NCI-H187 treated with DMSO at 0.1 percent for 48 hours (cell line): ENCODE measurements around the gene TSSK3.
"Not testable (repeated sequence)": the region's sequence is repeated elsewhere in the genome, so short reads cannot be mapped to it uniquely, and the experiment has no call there.

Experiments
- DNase-seq: peaks from one replicate; lab custom pipeline; 2025; lab: John Stamatoyannopoulos, UW

TSSK3 gene

GRCh38 chr1:32363713-32364112 lies 1.4 kb downstream of the TSSK3 start:
- no peak for DNase-seq

DNA sequence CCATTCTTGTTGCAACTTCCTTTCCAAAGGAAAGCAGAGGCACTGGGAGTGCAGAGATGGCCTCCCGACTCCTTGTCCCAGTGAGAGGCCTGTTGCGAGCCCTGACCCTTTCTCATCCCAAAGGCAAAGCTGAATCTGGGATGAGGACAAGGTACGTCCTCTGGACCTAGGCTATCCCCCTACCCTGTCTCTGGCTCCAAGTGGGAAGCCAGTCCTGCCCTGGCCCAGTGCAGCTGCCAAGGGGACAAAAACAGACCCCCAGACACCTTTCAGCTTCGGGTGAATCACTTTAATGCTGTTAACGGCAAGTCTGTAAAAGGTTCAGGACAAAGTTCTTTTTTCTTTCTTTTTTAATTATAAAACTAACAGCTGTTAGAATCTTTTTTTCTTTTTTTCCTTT lies 2.5 kb downstream of the TSSK3 start:
- no peak for DNase-seq

DNA sequence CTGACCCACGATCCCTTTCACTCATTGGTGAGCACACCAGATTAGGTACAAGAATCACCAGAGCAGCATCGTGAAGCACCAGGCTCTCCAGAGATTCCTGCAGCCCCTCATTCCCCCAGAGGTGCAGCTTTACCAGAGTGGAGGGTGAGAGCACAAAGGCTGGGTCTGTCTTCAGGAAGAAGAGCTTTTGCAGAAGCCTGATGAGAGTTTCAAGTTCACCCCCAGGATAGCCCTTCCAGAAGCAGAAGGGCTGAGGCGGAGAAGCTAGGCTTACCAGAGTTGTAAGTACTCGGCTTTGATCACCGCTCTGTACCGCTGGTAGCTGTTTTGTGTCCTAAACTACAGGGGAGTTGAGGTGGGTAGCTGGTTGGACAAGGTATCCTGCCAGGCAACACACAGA lies 3.1 kb downstream of the TSSK3 start:
- no peak for DNase-seq

GRCh38 chr1:32367912-32368635 lies 5.7 kb downstream of the TSSK3 start:
- DNase-seq = no peak

DNA sequence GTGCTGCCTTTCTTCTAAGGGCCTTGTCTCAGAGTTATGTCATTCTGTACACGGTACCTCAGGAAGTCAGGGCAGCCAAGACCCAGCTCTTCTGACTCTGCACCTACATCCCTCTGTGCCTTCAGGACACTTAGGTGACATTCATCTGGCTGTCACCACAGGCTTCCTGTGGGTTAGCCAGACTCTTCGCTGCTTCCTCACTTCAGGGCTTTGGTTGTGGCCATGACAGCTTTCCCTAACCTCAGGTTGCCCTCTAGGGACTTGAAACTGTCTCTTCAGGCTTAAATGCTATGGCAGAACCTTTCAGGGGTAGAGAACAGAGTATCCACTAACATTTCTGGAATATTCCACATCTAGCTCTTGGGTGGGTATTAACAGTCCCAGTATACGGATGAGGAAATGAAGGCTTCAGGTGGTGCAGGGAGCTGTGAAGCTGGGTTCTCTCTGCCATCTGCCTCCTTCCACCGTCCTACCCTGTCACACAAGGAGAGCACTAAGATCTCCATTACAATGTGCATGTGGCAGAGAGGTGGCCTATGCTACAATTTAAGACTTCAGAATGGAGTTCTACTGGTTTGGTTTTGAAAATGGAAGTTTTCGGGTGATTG lies 9.9 kb downstream of the TSSK3 start:
- no peak for DNase-seq

DNA sequence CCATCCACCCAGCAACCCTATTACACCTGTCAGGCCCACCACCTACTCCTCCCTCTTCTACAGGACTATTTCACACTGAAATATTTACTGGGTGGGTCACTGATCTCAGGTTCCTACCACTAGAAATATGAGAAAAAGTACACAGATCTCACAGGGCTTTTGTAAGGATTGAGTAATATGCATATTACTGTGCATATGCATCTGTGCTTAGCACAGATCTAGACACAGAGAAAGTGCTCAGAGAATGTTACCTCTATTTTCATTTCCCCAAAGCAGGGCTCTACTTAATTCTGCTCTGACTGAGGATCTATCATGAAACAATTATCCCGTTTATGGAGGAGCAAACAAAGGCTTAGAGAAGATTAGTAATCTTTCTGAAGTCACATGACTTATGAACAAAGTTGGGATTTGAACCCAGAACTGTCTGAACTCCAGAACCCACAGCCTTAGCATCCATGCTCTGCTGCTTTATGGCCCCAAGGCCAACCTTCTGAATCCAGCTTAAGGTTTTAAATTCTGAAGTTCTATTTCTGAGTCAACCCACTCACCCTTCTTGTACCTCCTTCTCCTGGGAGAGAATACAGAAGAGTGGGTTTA lies 11.8 kb downstream of the TSSK3 start:
- DNase-seq = no peak

DNA sequence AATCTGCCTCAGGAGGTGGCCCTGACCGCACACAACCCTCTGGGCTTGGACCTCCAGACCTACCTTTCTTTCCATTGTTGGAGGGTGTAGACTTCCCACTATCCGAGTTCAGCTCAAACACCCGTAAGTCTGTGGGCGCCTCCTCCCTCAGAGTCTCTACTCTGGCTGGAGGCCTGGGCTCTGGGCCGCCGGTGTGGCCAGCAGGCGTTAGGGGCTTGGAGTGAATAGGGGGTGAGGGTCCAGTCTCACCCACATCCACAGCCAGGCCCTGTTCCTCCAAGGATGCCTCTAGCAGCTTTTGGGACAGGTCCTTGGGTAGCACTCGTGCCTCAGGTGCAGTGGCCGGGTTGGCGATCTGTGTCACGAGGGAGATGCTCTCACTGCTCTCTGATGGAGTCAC lies 13.9 kb downstream of the TSSK3 start:
- DNase-seq = no peak

GRCh38 chr1:32377541-32378220 lies 15.3 kb downstream of the TSSK3 start:
- DNase-seq = no peak

GRCh38 chr1:32380057-32380456 lies 17.7 kb downstream of the TSSK3 start:
- DNase-seq = no peak

DNA sequence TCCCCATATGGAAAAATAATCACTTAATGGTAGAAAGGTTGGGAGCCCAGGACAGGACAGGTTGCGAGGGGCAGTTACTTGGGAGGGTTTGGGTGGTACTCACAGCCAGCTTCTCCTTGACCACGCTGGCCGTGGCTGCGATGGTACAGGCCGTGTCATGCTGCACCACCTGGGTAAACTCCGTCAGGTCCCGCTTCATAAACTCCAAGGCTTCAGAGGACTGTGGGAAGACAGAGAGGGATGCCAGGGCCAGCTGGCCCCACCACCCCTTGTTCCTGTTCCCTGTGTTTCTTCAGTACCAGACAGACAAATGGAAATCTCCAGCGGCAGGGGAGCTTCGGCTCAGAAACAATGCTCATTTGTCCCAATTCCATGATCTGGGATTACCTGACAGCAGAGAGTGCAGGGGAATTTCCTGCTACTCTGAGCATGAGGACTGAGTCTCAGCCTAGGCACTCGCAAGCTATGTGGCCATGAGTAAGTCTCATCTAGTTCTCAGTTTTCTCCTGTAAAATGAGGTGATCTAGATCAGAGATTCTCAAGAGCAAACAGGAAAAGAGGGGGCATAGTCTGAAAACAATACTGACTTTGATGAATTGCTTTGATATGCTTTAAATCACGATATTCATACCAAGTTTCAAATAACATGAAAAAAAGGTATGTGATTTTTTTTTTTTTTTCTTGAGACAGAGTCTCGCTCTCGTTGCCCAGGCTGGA lies 24.5 kb downstream of the TSSK3 start:
- no peak for DNase-seq

GRCh38 chr1:32388641-32389040 lies 26.3 kb downstream of the TSSK3 start:
- DNase-seq = no peak

GRCh38 chr1:32390904-32391870 lies 28.8 kb downstream of the TSSK3 start:
- no peak for DNase-seq

- DNase-seq = no peak
These were observed 30.0 kb downstream of the TSSK3 start for GRCh38 chr1:32392325-32392724.

DNA sequence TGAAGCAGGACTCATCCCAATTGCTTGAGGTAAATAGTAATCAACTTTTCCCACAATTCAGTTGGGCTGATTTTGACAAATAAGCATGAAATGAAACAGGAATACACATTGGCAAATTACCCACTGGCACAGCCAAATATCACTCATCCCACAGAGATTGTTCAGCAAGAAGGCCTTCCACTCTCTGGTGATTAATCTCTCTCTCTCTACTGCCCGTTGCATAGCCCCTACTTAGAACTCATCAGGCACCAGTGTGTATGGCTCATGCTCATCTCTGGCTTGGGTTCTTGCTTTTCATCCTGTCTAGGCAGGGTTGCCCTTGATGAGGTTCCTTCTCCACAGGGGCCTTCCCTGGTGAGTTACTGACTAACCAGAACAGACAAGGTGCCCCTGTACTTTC lies 30.8 kb downstream of the TSSK3 start:
- no peak for DNase-seq

DNA sequence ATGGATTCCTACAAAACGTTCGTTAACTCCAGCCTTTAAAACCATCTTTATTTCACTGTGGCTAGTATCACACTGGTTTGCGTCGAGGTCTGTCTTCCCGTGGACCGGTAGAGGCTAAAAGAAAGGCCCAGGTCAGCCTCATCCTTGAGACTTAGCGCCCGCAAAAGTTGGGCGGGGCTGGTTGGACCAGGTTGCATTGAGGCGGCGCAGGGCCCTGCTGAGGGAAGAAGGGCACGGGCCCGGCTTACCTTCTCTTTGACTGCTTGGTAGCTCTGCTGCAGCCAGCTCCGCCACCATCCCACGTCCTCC lies 31.4 kb downstream of the TSSK3 start:
- no peak for DNase-seq

DNA sequence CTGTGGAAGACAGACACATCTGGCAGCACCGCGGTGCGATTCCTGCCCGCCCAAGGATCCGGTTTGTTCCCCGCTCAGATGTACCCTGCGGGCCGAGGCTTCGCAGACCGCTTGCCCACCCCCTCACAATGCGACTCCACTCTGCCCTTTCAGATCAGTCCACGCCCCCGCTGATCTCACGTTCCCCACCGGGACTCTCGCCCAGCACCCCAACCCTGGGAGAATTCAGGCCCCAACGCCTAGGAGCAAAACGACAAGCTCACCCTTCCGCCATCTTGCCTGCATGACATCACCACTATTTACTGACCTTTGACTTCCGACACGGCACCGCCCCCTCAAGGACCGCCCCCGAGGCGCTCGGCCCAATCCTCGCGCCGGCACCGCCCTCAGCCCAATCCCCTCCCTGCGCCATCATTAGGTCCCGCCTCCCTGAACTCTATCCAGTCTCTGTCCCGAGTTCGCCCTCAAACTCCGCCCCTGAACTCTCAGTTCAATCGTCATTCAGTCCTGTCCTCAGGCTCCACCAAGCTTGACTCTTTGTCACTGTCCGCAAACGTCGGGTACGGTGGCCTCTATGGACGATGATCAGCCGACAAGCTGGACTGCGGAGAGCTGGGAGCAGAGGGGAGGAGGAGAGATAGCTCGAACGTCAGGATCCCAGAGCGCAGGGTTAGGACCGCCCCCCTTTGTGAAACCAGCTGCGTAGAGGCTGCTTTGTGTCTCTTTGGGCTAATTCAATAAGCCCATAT lies 32.0 kb downstream of the TSSK3 start, which contains the start of gene BSDC1:
BSDC1 (minus strand) TSS at position 301 of the 749 bp plus-strand sequence; CDS start at position 274, 27 bp downstream.
- DNase-seq = peak; percentile 98

DNA sequence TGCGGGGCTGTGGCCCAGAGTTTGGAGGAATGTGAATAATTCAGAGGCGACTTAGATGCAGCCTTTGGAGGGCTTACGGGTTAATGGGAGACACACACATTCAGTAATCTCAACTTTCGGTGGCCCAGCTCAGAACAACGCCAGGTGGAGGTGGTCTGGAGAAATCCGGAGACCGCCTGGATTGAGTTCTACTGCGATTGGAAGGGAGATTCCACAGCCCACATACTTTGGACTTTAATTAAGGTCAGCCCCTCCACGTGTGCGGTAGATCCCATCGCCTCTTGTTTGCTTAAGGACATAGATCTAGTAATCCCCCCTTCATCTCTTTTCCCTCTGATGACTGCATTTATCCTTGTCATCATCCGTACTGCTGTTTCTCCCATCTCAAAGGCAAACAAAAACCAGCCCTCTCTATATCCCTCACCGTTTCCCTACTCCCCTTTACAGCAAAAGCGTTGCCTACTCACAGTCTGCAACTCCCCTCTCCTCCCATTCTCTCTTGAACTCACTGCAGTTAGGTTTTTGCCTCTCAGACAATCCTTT lies 32.6 kb downstream of the TSSK3 start:
- no peak for DNase-seq

- not testable (repeated sequence) for DNase-seq
These were observed 34.2 kb downstream of the TSSK3 start for GRCh38 chr1:32396524-32396923.

- no peak for DNase-seq
These were observed 36.1 kb downstream of the TSSK3 start for GRCh38 chr1:32398401-32398800.

GRCh38 chr1:32399843-32400242 lies 37.5 kb downstream of the TSSK3 start:
- DNase-seq = no peak
